Muscle layer of duodenum (tissue), 2 donors: ENCODE results near the gene MGARP.

Experiments used
- H3K27ac ChIP-seq: one replicate; pipeline ENCODE4 v1.7.0; 2013; ENCODE audit warnings: mild to moderate bottlenecking, low read length
- H3K27me3 ChIP-seq: one replicate; pipeline ENCODE4 v1.7.0; 2013; ENCODE audit warnings: low read depth, mild to moderate bottlenecking, control low read depth, low read length
- H3K36me3 ChIP-seq, 2 donors: one replicate each; pipeline ENCODE4 v1.7.0; 2013; ENCODE audit warnings: low read length in 2 of 2, control low read depth in 1 of 2, mild to moderate bottlenecking in 1 of 2; ENCODE audit not compliant: insufficient read depth in 2 of 2, control insufficient read depth in 1 of 2
- H3K4me1 ChIP-seq, 2 donors: one replicate each; pipeline ENCODE4 v1.7.0; 2013; ENCODE audit warnings: low read length in 2 of 2, mild to moderate bottlenecking in 2 of 2, control low read depth in 1 of 2, moderate library complexity in 1 of 2; ENCODE audit not compliant: insufficient read depth in 2 of 2, control insufficient read depth in 1 of 2
- H3K4me3 ChIP-seq, 2 donors: one replicate each; pipeline ENCODE4 v1.7.0; 2013; ENCODE audit warnings: low read length in 2 of 2, low read depth in 1 of 2, mild to moderate bottlenecking in 1 of 2
- H3K9me3 ChIP-seq, 2 donors: one replicate each; pipeline ENCODE4 v1.7.0; 2013; ENCODE audit warnings: low read length in 2 of 2, control low read depth in 1 of 2, mild to moderate bottlenecking in 1 of 2; ENCODE audit not compliant: control insufficient read depth in 1 of 2
- donor health status: healthy.

The MGARP gene

GRCh38 chr4:139286186-139286698 is 6.2 kb upstream of the MGARP start:
- Histone ChIP-seq H3K4me1 (no peaks in the 10 kb centered on the region), H3K27me3 (no peaks in the 10 kb centered on the region), H3K4me3 (no peak overlapping the region), H3K36me3 (peaks cover 0 to 19% of the 10 kb centered on the region in 2 donors), H3K9me3 (no peaks in the 10 kb centered on the region), H3K27ac (no peak overlapping the region)

- Histone ChIP-seq H3K36me3 (peaks cover 0 to 5% of the 10 kb centered on the region in 2 donors), H3K27me3 (peaks cover 11% of the 10 kb centered on the region), H3K9me3 (no peaks in the 10 kb centered on the region), H3K27ac (no peak overlapping the region), H3K4me1 (peaks cover 0 to 8% of the 10 kb centered on the region in 2 donors), H3K4me3 (no peak overlapping the region)
Measured at GRCh38 chr4:139282721-139283075, 2.7 kb upstream of the MGARP start.

GRCh38 chr4:139282065-139282720 is 2.2 kb upstream of the MGARP start:
- peaks cover 11% of the 10 kb centered on the region for H3K27me3 ChIP-seq
- H3K9me3 ChIP-seq = no peaks in the 10 kb centered on the region
- H3K4me1 ChIP-seq = peaks cover 0 to 8% of the 10 kb centered on the region in 2 donors
- H3K36me3 ChIP-seq = peaks cover 0 to 5% of the 10 kb centered on the region in 2 donors
- no peak overlapping the region for H3K4me3 ChIP-seq
- no peak overlapping the region for H3K27ac ChIP-seq

GRCh38 chr4:139278912-139279759 is 889 bp downstream of the MGARP start:
- Histone ChIP-seq H3K27ac (no peak overlapping the region), H3K4me1 (peaks cover 0 to 8% of the 10 kb centered on the region in 2 donors), H3K4me3 (peak overlapping the region; percentile 58 to 67), H3K9me3 (no peaks in the 10 kb centered on the region), H3K36me3 (no peaks in the 10 kb centered on the region), H3K27me3 (peaks cover 11% of the 10 kb centered on the region)

GRCh38 chr4:139278485-139278884 is 1.5 kb downstream of the MGARP start:
- H3K36me3 ChIP-seq = no peaks in the 10 kb centered on the region
- no peak overlapping the region for H3K27ac ChIP-seq
- peak overlapping the region in 1 of 2 donors; percentile 58 for H3K4me3 ChIP-seq
- H3K4me1 ChIP-seq = peaks cover 0 to 8% of the 10 kb centered on the region in 2 donors
- peaks cover 11% of the 10 kb centered on the region for H3K27me3 ChIP-seq
- H3K9me3 ChIP-seq = no peaks in the 10 kb centered on the region

- Histone ChIP-seq H3K4me3 (no peak overlapping the region), H3K27me3 (peaks cover 11% of the 10 kb centered on the region), H3K27ac (no peak overlapping the region), H3K4me1 (peaks cover 0 to 8% of the 10 kb centered on the region in 2 donors), H3K9me3 (no peaks in the 10 kb centered on the region), H3K36me3 (no peaks in the 10 kb centered on the region)
Measured at GRCh38 chr4:139275281-139275735, 4.7 kb downstream of the MGARP start.

GRCh38 chr4:139274790-139275189 is 5.2 kb downstream of the MGARP start:
- no peaks in the 10 kb centered on the region for H3K36me3 ChIP-seq
- H3K4me1 ChIP-seq = peaks cover 0 to 7% of the 10 kb centered on the region in 2 donors
- no peak overlapping the region for H3K4me3 ChIP-seq
- H3K27me3 ChIP-seq = peaks cover 11% of the 10 kb centered on the region
- H3K27ac ChIP-seq = no peak overlapping the region
- H3K9me3 ChIP-seq = no peaks in the 10 kb centered on the region

GRCh38 chr4:139273835-139274234 is 6.2 kb downstream of the MGARP start:
- H3K27me3 ChIP-seq = peaks cover 4% of the 10 kb centered on the region
- H3K9me3 ChIP-seq = no peaks in the 10 kb centered on the region
- H3K4me1 ChIP-seq = no peaks in the 10 kb centered on the region
- H3K4me3 ChIP-seq = no peak overlapping the region
- H3K27ac ChIP-seq = no peak overlapping the region
- no peaks in the 10 kb centered on the region for H3K36me3 ChIP-seq

GRCh38 chr4:139267301-139267700 is 12.7 kb downstream of the MGARP start:
- Histone ChIP-seq H3K4me1 (no peaks in the 10 kb centered on the region), H3K4me3 (no peak overlapping the region), H3K9me3 (no peaks in the 10 kb centered on the region), H3K36me3 (no peaks in the 10 kb centered on the region), H3K27me3 (no peaks in the 10 kb centered on the region), H3K27ac (no peak overlapping the region)

- Histone ChIP-seq H3K27ac (peak overlapping the region; percentile 14), H3K4me1 (no peaks in the 10 kb centered on the region), H3K9me3 (no peaks in the 10 kb centered on the region), H3K4me3 (peak overlapping the region; percentile 50 to 52), H3K36me3 (no peaks in the 10 kb centered on the region), H3K27me3 (no peaks in the 10 kb centered on the region)
Measured at GRCh38 chr4:139266583-139267257, 13.3 kb downstream of the MGARP start.

GRCh38 chr4:139266208-139266582 is 13.8 kb downstream of the MGARP start:
- no peaks in the 10 kb centered on the region for H3K9me3 ChIP-seq
- peak overlapping the region; percentile 14 for H3K27ac ChIP-seq
- no peaks in the 10 kb centered on the region for H3K4me1 ChIP-seq
- H3K4me3 ChIP-seq = peak overlapping the region; percentile 50 to 52
- H3K27me3 ChIP-seq = no peaks in the 10 kb centered on the region
- no peaks in the 10 kb centered on the region for H3K36me3 ChIP-seq
